Stimulated activated CD8-positive, alpha-beta memory T cell treated with anti-CD3 and anti-CD28 coated beads, Interleukin-12 subunit alpha, Interleukin-12 subunit beta, amount 100 ng/mL, for 4 hours (primary cell): ENCODE results near the gene QSOX2.

ENCODE experiments used
- DNase-seq: peaks from one replicate; pipeline ENCODE4 v3.0.0-alpha.2; 2020; ENCODE audit warnings: low read depth

Gene QSOX2

DNA sequence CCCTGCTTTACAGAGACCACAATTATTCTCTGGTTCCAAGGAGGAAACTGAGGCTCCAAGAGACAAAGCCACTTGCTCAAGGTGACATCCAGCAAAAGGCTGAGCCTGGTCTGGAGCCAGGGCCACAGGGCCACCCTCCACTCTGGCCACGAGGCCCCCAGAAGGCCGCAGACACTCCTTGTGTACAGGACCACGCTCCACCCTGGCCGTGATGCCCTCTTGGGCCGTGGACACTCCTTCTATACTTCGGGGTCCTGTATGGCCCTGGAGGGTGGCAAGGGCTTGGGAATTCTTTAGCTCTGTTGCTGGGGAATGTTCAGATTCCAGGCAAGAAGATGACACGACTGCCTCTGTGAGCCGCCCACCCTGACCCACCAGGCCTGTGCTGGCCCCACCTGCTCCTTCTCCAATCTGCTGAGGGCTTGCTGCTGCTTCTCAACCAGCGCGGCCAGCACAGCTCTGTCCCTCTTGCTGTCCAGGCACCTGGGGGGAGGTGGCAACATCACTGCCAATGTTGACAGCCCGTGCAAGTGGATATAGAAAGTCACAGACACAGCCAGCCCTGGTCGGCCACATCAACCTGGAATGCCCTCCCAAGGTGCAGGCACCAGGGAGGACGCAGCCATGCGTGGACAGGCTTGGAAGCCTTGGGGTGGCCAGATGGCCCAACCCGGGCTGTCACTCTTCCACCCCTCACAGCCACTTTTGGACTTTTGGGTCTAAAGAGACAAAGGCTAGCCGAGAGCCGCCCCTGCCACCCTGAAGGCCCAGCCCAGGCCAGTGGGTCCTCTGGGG lies 20.1 kb upstream of the QSOX2 start:
- no peak for DNase-seq

DNA sequence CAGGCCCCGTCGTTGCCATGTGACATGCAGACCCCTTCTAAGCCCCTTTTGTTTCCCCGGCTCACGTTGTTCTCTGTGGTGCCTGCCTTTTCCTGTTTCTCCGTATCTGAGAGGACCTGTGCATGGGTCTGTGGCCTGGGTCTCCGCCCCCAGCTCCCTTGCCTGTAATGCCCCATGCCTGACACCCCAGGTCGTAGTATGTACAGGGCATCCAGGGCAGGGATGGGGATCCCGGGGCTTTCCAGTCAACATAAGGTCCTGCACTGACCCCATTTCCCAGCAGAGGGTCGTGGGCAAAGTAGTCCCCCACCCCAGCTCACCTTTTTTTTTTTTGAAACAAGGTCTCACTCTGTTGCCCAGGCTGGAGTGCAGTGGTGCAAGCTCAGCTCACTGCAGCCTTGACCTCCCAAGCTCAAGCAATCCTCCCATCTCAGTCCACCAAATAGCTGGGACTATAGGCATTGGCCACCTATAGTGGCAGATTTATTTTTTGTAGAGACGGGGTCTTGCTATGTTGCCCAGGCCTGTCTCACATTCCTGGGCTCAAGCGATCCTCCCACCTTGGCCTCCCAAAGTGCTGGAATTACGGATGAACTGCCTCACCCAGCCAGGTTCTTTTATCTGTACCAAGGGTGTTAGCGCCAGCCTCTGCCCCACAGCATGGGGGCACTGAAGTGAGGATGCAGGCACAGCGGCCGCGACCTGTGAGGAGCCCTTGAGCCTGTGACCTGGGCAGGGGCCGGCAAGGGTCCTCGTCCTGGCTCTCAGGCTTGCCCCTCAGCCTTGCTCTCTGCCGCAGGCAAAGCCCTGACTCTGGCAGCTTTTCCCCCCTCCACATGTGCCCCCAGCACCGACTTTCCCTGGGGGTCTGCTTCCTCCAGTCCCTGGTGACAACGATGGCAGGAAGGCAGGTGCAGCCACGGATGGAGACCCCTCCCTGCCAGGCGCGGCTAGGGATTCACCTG lies 19.1 kb upstream of the QSOX2 start:
- no peak for DNase-seq

DNA sequence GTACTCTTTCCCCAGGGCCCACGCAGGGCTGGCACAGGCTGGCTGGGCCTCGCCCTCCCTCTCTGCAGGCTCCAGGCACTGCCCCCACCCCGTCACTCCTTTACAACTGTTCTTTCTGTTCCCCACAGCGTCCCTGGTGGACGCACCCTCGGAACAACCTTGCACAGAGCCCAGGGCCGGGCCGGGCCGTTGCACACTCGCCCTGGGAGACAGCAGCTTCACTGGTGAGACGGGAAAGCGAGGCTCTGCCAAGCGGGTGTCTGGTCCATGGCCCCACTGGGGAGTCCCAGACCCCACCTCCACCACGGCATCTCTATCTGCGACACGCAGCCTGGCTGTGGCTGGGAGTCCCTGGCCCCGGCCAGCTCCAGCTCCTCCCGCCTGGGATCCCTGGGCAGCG lies 18.4 kb upstream of the QSOX2 start:
- no peak for DNase-seq

DNA sequence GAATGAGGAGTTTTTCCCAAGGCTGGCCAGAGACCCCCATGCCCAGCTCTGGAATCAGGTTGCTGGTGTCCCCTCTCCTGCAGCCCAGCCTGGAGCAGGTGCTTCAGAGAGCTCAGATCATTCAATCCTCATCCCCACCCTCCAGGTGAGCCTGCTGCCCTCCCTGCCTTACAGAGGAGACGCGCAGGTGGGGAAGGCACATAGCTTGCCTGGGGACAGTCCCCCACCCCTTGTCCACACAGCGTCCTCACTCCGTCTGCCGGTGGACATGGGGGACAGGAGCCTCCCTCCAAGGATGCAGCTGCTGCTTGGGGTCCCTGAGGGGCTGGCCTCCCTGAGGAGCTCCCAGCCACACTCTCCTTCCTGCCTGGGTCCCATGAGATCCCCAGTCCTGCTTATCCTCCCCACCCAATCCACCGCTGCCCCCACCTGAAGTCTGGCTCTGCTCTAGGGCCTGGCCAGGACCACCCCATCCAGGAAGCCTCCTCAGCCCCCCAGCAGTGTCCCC lies 17.1 kb upstream of the QSOX2 start:
- no peak for DNase-seq

DNA sequence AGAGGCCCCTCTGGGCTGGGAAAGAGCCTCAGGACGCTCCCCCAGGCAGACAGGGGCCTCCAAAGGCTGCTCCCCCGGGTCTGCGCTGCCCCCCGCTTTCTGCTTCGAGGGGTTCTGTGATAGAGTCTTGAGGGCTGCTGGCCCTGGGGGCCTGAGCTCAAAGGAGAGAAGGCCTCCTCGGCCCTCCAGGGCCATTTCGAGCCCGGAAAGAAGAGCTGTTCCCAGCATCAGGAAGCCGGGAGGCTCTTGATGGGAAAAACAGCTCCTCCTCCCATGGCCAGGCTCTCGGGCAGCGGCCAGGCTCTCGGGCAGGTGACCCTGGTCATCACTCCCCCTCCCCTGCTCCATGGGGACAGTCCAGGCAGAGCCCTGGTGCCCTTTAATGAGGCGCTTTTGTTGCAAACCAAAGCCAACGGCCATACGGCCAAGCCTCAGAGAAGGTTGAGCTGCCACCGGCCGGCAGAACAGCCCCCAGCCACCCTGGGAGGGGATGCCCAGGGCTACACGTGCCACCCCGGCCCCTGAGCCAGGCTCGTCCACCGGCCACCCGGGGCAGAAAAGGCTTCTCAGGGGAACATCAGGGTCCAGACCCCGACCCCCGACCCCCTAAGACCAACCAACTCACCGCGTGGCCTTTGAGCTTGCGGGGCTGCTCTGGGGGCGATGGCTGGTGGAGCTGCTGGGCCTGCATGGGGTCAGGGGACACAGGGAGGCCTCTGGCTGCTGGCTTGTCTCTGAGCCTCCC lies 16.2 kb upstream of the QSOX2 start:
- no peak for DNase-seq

DNA sequence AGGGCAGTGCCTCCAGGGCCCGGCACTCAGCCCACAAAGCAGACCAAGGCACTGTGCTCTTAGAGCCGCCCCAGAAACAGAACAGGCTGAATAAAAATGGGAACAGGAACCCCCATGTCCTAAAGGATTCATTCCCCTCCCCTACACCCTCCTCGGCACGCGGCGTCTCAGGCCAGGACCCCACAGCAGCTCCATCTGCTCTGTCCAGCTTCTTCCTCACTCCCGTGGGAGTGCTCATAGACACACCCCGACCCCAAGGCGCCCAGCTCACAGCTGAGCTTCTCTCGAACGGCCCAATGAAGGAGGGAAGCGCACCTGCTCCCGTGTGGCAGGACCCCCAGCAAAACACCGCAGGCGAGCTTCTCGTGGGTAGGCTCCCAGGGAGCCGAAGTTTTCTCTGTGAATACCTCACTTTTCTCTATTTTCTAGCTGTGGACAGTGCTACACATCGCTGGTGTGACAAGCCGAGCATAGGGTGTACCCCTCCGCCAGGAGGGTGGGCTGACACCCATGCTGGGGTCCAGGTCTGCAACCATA lies 15.4 kb upstream of the QSOX2 start:
- DNase-seq, result no peak

DNA sequence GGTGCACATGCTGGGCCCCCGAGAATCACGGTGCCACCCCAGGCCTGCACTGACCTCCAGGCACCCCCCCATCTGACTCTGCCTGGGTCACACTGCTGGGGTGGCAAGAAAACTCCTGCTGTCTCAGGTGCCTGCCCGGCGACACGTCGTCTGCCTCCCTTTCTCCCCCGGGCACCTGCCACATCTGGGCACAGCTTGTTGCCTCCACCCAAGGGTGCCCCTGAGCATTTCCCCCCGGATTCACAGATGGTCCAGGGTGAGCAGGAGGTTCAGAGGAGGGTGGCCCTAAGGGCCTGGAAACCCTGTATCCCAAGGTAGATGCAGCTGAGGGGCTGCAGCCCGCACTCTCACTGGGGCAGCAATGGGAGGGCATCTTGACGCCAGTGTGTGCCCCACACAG lies 14.9 kb upstream of the QSOX2 start:
- no peak for DNase-seq

DNA sequence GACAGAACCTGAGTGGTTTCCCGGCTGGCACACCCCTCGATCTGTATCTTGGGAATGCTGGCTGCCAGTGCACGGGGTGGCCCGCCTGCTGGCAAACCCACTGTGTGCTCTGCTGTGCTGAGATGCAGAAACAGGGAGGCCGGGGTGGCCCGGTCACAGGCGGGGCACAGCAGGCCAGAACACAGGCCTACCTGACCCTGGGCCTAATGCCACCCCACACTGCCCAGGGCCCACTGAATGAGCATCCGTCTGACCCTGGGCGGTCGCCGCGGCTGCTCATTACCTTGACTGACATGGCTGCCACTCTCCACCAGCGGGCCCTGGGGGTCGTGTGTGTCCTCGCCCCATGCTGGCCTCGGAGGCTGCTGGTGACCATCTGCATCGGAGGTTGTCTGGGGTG lies 14.2 kb upstream of the QSOX2 start:
- DNase-seq, result no peak

DNA sequence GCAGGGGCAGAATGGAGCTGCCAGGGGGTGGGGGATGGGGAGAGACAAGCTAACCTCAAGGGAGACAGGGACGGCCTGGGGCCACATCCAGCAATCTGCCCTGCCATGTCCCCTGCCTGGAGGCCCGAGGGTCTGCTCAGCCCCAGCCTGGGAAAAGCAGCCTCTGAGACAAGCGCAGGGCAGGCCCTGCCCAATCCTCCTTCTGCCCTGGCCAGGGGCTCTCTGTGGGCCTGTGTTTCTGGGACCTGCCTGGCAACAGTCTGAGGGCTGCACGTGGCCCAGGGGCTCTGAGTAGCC lies 13.9 kb upstream of the QSOX2 start:
- no peak for DNase-seq

DNA sequence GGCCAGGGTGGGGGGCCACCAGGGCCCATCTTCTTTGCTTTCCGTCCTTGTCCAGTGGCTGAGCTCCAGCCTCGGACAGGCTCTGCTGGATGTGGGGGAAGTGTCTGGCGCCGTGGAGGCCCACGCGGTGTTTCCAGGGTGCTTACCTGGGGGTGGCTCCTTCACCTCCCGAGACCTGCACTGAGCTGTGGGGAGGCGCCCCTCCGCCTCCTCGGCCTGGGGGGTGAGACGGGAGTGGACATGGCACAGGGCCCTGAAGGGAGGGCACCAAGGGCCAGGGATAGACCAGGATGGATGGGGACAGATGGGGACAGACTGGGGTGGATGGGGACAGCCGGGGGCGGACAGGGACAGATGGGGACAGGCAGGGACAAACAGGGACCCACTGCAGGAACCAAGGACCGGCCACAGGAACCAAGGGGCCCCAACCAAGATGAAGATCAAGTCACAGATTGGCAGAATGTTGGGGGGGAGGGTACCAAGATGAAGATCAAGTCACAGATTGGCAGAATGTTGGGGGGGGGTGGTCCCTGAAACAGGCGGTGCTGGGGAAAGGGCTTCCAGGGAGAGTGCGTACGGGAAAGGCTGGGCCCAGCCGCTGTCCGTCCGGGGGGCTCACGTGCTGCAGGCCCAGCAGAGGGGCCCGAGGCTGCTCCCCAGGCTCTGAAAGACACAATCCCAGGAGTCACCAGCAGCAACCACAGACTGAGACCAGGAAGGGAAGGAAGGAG lies 13.3 kb upstream of the QSOX2 start:
- no peak for DNase-seq

DNA sequence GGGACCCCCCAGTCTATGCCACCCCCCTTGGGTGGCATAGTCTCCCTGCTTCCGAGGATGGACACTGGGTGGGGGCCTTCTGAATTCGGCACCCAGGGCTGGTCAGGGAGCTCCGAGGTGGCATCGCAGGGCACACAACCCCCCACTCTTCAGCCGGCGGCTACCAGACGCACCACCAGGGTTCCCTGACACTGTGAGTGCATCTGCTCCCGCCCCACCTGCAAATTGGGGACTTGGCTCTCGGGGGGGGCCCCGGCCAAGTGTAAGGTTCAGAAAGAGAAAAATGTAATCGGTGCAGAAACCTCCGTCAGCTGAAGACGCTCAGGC lies 12.7 kb upstream of the QSOX2 start:
- DNase-seq, result no peak

DNA sequence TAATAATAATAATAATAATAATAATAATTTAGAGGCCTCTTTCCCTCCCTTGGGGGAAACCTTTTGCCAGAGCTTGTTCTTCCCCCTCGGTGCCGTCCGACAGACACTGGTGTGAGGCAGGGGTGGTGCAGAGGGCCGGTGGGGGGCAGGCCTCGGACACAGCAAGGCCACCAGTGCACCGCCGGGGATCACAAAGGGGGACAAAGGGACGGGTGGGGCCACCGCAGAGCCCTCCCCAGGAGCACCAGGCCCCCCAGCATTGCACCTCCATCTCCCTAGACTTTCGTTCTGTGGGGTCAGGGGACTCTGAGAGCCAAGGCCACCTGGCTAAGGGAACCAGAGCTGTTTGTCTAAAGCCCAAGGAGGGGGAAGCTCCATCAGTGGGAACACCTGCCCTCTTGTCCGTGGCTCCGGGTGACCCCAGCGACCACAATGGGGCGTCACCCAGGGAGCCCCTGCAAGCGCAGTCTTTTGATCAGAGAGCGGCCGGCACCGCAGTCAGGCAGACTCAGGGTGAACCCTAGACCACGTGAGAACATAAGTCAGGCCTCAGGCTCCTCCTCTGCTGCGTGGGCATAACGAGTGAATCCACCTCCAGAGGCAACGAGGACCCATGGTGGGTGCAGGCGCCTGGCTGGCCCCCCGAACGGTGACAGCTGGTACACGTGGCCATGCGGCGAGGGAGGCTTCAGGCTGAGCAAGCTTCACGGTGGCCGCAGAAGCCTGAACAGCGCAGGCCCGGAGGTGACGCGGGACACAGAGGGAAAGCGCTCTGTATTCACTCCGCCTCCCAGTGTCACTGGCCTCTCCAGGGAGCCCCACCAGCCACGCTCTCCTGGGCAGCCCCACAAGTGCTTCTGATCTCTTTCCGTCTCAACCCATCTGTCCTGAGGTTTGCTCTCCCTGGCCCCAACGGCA lies 12.0 kb upstream of the QSOX2 start:
- no peak for DNase-seq

DNA sequence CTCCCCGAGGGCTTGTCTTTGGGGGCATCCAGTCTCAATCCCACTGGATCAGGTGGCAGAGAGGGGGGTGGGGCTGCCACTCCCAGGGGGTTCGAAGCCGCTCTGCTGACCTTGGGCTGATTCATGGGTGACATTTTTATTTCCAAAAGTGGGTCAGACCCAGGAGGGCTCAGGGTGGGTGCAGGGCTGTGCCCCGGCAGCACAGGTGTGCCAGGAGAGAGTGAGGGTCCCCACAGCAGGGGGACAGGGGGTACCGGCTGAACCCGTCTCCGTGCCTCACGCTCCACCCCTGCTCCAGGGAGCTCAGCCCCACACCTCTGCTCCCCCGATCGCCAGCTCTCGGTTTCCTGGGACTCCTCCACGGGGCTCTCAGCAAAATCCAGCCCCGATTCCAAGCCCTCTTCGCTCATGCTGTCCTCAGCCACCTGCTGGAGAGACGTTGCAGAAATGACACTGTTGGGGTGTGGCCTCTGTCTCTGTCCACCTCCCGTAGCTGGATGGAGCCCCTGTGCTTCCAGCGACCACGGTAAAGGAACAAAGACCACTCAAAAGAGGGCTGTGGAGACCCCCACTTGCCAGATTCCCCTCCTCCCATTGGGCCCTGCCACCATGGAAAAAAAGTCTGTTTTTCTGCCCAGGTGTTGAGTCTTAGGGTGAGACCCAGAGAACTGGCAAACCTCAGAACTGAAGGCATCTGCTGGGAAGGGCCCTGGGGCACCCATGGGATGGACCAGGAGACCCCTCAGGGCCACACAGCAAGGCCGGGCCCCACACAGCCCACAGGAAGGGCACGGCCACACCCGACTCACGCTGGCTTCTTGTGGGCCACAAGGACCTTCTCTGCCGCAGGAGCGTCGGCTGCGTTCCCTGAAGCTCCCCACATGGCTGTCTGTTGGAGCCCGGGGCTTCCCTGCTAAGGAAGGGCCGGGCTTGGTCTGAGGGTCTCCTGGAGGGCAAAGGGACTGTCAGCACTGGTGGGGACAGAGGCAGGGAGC lies 10.6 kb upstream of the QSOX2 start:
- DNase-seq, result no peak

DNA sequence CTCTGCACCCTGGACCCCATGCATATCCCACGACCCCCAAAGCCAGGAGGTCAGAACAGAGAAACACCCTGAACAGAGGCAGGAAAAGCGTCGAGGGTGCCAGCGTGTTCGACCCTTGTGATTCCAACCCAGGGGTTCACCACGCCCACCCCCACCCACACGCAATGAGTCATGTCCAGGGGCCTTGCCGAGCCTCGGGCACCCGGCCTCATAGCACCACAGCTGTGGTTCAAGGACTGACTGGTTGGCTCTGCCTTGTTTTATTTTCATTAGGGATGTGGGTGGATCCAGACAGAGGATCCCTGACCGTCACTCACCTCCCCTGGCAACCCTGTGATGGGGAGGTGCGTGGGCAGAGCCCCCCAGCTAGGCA lies 9.5 kb upstream of the QSOX2 start:
- no peak for DNase-seq

DNA sequence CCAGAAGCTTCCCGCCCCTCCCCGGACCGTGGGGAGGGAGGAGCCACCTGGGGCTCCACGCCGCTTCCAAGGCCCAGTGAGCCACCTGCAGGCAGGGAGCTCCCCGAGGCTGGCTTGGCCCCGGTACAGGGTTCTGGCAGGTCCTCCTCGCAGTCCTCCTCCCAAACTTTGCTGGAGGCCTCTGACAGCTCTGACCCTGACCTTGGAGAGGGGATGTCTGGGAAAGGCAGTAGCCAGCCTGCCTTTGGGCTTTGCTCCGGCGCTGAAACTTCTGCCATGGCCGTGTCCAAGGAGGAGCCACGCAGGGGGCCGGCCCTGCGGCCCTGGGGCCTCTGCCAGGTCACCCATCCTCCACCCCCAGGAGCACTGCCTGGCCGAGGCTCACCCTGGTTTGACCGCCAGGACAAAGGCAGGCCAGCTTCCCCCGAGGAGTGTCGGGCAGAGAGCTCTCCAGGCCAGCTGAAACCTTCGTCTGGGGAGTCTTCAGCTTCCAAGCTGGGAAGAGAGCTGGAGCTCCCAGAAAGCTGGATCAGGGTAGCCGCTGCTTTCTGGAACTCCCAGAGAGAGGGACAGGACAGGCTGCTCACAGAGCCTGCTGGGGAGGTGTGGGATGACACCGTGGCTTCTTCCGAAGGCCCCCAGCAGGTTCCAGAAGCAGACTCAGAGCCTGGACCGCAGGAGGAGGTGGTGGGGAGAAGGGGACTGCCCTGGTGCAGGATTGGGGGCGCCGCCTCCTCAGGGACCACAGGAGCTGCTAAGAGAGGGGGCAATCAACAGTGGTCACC lies 9.0 kb upstream of the QSOX2 start:
- no peak for DNase-seq

DNA sequence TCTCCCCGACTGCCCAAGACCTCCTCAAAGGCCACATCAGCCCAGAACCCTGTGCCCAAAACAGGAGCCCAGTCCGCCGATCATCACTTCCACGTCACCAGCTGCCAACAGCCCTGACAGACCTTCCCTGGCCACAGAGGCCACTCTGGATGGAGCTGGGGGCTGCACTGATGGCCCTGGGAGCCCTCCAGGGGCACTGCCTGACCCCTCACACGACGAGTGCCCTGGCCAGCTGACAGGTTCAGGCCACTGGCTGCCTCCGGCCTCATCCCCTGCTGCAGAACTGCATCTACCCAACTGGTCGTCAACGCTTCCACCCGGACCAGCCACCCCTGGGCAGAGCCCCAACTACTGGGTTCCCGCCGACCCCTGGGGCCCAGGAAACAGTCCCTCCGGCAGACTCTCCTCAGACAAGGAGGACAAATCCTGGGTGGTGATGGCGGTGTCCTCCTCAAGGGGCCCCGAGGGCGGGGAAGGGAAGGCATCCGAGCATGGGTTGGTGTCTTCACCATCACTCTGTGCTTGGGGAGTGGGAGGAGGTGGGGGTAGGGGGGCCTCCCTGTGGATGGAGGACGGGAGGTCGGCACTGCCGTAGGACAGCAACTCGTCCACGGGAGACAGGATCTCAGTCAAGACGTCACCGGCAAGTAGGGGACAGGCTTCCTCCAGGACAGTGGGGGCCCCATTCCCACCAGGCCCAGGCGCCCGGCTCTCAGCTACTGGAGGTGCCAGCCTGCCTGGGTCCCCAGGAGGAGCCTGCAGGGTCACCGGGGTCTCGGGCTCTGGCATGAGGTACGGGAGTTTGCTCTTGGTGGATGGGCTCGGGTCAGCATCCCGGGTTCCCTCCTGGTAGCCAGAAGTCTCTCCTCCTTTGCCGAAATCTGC lies 7.9 kb upstream of the QSOX2 start:
- DNase-seq, result no peak

DNA sequence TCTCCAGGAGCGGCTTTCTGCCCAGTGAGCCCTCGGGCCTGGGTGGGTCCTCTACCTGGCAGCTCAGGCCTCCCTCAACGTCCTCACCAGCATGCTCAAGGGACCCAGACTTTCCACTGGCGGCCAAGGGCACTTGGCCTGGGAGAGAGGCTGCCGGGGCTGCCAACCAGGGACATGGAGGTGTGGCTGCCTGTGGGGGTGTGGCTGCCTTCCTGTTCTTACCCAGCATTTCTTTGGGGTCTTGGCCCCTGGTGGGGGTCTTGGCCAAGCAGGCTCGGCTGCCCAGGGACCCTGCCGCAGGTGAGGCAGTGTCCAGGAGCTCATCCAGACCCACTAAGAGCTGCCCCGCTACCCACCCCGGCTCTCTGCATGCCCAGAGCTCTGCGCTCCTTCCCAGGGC lies 7.2 kb upstream of the QSOX2 start:
- no peak for DNase-seq

DNA sequence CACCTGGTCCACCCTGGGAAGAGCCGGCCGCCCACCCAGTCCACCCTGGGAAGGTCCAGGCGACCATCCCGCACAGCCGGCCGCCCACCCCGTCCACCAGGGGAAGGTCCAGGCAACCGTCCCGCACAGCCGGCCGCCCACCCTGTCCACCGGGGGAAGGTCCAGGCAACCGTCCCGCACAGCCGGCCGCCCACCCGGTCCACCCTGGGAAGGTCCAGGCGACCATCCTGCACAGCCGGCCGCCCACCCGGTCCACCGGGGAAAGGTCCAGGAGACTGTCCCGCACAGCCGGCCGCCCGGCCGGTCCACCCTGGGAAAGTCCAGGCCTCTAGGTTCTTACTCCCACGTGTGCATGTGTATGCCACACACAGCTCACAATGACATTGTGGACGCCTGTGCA lies 6.7 kb upstream of the QSOX2 start:
- no peak for DNase-seq
